Measurements from ENCODE around the gene ACP7.
"Not testable (repeated sequence)": the region's sequence is repeated elsewhere in the genome, so short reads cannot be mapped to it uniquely, and the experiment has no call there.

The ACP7 gene, protein sequence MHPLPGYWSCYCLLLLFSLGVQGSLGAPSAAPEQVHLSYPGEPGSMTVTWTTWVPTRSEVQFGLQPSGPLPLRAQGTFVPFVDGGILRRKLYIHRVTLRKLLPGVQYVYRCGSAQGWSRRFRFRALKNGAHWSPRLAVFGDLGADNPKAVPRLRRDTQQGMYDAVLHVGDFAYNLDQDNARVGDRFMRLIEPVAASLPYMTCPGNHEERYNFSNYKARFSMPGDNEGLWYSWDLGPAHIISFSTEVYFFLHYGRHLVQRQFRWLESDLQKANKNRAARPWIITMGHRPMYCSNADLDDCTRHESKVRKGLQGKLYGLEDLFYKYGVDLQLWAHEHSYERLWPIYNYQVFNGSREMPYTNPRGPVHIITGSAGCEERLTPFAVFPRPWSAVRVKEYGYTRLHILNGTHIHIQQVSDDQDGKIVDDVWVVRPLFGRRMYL

DNA sequence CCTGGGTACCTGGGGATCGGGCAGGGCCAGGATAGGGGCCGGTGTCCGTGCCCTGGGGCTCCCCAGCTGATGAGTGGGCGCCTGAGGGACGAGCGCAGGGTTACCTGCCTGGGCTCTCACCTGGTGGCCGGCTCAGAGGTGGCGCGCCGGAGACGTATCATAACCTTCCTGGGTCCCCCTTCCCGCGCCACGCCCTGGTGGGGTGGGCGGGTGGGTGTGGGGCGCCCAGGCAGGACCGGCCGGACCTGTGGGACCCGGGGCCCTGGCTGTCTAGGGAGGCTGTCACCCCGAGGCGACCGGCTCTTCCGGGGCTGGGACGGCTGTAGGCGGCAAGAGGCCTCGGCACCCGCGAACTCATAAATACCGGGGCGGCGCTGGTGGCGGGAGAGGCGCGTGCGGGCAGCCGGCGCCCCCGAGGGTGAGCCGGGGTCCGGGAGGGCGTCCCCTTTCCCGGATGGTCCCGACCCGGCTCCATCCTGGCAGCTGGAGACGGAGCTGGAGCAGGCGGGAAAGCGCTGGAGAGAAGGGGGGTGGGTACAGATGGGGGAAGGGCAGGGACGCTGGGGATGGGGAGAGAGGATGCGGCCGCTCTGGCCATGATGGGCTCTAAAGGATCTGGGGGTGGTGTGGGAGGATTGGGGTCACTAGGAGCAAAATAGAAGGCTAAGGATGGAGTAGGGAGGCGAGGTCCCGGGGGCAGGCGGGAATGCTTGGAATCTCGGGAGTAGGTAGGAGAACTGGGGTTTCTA, at the start of gene ACP7:
ACP7 (plus strand) TSS at position 386 of the 749 bp plus-strand sequence. CDS start 902 bp downstream, outside the sequence.
- DNase-seq (ENCODE audit: low read depth), result no peak

DNA sequence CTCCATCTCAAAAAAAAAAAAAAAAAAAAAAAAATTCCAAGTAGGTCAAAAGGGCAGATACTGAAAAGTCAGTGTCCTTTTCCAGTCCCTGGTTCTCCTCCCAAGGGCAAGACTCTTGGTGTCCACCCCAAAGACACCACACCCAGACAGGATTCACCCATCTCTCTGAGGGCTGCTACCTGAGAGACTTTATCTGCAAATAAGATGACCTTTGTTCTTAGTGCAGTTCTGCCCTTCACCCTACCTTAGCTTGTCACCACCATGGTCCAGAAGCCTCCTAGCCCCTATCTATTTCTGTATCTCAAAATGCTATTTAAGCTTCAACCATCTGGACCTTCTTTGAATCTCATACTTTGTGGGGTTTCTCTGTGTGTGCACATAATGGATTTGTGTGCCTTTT, 47.6 kb upstream of the ACP7 start:
- no peak for DNase-seq (ENCODE audit: low read depth)

DNA sequence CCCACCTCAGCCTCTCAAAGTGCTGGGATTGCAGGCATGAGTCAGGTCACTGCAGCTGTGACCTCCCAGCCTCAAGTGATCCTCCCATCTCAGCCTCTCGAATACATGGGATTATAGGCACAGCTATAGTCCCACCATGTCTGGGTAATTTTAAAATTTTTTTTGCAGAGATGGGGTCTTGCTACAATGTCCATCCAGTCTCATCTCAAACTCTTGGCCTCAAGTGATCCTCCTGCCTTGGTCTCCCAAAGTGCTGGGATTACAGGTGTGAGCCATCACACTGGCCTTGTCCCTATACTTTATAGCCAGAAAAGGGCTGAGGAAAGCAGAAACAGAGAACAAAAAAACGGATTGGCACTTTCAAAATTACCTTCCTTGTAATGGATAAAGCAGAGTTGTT, 47.0 kb upstream of the ACP7 start:
- no peak for DNase-seq (ENCODE audit: low read depth)

DNA sequence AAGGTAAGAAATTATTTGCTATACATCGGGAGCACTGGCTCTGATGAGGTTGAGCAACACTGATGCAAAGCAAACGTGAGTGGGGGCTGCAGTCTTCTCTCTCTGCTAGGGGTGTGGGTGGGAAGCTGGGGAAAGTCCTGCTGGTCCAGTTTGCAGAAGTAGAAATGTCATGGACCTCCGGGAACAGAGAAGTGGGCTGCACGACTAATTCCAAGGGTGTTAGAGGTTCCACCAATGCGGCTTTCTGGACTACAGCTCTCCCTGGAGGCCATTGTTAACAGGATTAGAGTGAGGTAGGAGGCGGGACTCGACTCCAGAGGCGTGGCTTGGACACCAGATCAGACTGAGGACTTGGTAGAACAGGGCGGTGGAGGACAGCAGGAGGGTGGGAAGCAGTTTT, 46.1 kb upstream of the ACP7 start:
- DNase-seq (ENCODE audit: low read depth), result peak; percentile 18

DNA sequence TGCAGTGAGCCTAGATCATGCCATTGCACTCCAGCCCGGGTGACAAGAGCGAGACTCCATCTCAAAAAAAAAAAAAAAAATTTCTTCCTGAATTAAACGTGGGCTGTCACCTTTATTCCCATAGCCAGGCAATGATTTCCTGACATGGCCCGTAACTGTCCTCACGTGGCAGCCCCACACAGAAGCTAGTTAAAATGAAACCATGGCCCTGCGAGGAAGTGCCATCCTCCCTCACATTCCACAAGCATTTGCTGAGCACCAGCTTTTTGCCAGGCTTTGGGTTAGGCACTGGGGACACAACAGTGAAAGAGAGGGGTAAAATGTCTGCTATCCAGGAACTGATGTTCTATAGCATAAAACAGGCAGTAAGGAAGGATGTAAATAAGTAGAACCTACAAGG, 38.7 kb upstream of the ACP7 start:
- no peak for DNase-seq (ENCODE audit: low read depth)

DNA sequence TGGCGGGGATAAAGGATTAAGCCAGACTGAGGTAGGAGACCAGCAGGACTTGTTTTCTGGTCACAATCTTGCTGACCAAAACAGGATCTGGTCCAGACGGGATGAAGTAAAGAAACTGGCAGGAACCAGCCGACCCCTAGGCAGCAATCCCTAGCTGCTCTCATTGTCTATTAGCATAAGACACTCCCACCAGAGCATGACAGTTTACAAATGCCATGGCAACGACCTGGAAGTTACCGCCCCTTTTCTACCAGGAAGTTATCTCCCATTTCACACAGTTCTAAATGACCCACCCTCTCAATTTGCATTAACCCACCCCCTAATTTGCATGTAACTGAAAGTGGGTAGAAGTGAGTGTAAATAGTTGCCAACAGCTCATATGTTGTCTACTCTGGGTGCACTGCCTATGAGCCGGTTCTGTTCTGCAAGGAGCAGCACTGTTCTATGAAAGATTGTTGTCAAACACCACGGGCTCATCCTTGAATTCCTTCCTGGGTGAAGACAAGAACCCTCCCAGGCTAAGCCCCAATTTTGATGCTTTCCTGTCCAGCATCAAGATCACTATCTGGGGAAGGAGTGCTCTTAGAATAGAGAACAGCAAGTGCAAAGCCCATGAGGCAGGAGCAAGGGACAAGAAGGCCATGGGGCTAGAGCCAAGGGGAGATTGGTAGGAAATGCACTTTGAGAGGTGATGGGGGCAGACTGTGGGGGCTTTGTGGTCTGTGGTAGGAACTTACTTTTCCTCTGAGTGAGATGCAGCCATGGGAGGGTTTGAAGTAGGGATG, 37.9 kb upstream of the ACP7 start:
- DNase-seq (ENCODE audit: low read depth), result no peak

DNA sequence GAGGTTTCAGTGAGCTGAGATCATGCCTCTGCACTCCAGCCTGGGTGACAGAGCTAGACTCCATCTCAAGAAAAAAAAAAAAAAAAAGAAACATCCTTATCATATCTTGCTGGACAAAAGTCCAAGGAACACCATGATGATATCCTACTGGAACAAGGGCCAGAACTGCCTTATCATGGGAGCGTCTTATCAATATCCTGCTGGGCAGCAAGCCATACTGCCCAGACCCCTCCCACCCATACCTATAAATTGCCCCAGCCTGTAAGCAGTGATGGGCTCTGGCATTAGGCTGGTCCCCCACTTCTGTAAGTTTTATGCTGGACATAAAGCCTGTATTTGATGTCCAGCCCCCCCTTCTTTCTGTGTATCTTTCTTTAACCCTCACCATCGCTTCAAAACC, 37.1 kb upstream of the ACP7 start:
- DNase-seq (ENCODE audit: low read depth), result no peak

DNA sequence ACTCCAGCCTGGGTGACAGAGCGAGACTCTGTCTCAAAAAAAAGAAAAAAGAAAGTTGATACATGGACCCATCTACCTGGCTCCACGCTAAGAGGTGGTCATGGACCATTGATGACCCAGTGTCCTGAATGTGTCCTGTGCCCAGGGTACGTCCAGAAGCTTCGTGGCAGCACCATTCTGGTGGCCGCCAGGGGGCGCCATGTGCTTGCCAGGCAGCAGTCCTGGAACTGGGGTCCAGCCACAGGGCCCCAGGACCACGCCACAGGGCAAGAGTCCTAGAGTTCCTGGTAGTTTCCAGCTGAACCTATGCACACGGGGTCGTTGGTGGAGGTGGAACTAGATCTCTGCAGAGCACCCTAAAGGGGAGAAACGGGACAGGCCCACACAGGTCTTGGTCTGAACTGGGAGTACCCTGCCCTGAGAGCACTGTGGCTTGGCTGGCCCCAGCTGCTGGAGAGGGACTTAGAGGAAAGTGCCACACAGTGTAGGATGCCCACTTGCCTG, 31.9 kb upstream of the ACP7 start:
- DNase-seq (ENCODE audit: low read depth), result peak; percentile 14

DNA sequence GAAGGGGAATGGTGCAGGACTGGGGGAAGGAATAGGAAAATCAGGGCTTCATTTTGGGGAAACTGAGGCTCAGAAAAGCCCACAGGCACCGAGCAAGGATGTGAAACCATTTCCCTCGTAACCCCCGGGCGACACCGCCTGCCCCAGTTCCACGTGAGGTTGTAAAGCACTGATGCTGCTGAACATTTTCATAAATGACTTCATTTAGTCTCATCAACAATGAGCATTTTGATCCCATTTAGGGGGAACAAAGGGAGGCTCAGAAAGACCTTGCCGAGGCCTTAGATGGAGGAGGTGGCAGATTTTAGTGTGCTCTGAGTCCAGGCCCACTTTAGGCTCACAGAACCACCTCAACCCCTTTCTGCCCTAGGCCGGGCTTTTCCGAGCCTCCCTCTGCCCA, 31.3 kb upstream of the ACP7 start:
- no peak for DNase-seq (ENCODE audit: low read depth)

DNA sequence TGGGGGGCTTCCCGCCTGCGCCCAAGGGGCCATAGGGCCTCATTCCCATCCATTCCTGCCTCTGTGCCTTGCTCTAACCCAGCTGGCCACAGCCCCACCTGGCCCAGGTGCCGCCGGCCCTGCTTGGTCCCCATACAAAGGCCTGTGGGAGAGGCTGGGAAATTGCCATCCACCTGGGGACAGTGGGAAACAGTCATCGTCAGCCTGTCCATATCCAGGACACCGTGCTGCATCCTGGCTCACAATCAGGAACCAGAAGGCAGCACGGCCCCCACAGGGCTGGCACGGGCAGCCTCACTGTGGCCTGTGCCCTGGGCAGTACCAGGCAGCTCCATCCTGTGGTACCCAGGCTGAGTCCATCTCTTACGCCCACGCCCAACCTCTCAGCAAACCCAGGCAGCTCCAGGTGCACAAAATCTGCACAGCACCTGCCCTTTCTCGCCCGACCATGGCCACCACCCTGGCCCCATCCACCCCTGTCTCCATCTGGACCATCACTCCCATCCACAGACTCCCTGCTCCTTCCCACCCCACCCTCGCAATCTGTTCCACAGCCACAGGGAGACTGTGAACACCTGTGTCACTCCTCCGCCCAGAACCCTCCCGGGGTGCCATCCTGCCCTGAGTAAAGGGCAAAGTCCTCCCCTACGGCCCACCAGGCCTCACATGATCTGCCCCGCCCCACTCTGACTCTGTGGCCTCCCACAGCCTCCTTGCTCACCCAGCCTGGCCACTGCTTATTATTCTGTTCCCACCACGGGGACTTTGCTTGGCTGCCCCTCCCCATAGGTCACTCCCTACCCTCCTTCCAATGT, 30.7 kb upstream of the ACP7 start:
- DNase-seq (ENCODE audit: low read depth), result no peak

DNA sequence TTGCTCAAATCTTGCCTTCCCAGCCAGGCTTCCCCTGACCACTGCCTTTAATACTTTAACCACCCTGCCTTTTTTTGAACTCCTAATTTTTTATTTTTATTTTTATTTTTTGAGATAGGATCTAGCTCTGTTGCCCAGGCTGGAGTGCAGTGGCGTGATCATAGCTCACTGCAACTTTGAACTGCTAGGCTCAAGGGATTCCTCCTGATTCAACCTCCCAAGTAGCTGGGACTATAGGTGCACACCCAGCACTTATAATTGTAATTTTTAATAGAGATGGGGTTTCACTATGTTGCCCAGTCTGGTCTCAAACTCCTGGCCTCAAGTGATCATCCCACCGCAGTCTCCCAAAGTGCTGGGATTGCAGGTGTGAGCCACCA, 30.1 kb upstream of the ACP7 start:
- DNase-seq (ENCODE audit: low read depth), result no peak

DNA sequence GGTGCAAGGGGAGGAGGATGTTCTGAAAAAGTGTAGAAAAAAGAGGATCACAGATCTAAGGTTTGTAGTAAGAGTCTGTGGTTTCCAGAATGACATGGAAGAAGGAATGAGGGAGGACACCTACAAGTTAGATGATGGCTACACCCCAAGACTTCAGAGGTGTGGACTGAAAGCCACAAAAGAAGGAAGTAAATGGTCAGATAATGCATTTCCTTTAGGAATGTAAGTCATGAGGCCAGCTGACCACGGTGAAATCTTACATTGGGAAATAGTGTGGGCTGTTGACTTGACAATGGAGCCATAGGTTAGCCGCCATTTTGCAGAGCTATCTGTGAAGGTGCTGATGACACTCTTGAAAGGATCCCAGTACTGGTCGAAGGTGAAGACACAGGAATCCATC, 26.6 kb upstream of the ACP7 start:
- no peak for DNase-seq (ENCODE audit: low read depth)

DNA sequence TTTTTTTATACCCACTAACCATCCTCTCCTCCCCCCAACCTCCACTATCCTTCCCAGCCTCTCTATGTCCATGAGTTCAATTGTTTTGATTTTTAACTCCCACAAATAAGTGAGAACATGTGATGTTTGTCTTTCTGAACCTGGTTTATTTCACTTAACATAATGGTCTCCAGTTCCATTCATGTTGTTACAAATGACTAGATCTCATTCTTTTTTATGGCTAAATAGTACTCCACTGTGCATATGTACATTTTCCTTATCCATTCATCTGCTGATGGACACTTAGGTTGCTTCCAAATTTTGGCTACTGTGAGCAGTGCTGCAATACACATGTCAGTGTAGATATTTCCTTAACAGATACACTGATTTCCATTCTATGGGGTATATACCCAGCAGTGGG, 24.9 kb upstream of the ACP7 start:
- no peak for DNase-seq (ENCODE audit: low read depth)

DNA sequence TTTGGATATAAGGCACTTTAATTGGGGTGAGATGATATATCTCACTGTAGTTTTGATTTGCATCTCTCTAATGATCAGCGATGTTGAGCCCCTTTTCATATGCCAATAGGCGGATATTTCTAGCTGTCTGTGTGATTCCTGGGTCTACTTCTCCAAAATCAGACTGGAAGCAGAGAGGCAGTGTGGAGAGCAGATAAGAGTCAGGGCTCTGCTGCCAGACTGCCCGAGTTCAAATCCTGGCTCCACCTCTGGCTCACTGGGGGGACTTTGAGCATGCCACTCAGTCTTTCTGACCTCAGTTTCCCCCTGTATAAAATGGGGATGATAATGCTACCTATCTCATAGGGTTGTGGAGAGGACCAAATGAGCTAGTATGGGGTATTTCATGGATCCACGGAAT, 24.0 kb upstream of the ACP7 start:
- DNase-seq (ENCODE audit: low read depth), result no peak

DNA sequence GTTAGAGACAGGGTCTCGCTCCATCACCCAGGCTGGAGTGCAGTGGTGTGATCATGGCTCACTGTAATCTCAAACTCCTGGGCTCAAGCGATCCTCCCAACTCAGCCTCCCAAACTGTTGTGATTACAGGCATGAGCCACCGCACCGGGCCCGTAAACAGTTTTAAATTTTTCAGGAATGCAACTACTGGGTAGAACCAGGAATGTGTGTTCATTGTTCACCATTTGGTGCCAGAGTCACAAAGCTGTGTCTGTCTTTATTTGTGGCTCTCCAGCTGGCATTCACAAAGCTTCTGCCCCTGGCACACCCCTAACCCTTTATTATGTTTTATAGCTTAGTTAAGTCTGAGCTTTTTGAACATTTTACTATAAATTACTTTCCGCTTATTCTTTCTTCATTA, 19.8 kb upstream of the ACP7 start:
- DNase-seq (ENCODE audit: low read depth), result no peak

DNA sequence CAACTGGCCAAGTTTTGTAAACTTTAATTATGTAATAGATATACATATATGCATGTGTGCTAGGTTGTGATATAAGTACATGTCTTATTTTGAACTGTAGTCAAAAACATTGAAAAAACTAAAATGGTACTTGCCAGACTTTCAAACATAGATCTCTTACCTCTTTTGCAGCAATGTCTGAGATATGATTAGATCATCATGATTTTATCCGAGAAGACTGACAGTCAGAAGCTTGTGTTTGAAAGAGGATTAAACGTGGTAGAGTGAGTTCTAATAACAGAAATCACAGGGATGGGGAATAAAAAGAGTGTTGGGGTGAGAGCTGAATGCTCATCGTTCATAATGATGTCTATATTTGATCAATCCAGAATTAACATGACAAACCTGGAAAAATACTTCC, 18.2 kb upstream of the ACP7 start:
- no peak for DNase-seq (ENCODE audit: low read depth)

DNA sequence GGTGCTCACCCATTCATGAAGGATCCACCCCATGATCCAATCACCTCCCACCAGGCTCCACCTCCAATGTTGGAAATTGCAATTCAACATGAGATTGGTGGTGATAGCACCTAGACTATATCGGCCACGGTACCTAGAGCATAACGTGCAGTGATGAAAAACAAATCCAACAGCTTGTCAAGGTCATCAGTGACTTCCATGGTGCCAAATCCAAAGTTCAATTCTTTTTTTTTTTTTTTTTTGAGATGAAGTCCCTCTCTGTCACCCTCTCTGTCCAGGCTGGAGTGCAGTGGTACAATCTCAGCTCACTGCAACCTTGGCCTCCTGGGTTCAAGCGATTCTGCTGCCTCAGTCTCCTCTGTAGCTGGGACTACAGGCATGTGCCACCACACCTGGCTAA, 17.1 kb upstream of the ACP7 start:
- no peak for DNase-seq (ENCODE audit: low read depth)

DNA sequence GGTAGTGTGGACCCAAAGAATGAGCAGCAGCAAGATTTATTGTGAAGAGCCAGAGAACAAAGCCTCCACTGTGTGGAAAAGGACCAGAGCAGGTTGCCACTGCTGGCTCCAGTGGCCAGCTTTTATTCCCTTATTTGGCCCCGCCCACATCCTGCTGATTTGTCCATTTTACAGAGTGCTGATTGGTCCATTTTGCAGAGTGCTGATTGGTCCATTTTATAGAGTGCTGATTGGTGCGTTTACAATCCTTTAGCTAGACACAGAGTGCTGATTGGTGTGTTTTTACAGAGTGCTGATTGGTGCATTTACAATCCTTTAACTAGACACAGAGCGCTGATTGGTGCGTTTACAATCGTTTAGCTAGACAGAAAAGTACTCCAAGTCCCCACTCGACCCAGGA, 15.9 kb upstream of the ACP7 start:
- not testable (repeated sequence) for DNase-seq (ENCODE audit: low read depth)

DNA sequence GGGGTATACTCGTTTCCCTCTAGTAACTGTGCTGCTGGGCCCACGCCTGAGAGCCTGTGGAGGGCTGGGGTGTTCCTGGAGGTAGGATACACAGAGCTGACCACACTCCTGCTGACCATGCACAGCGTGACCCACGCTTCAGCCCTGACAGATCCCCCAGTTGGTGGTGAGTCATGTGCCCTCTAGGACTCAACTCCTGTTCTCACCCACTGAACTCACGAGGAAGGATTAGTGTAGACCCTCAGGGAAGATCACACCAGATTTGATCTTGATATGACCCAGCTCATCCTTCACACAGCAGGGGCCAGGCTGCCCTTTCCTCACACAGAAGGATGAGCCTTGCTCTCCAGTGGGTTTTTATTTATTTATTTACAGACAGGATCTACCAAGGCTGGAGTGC, 13.3 kb upstream of the ACP7 start:
- DNase-seq (ENCODE audit: low read depth), result no peak

DNA sequence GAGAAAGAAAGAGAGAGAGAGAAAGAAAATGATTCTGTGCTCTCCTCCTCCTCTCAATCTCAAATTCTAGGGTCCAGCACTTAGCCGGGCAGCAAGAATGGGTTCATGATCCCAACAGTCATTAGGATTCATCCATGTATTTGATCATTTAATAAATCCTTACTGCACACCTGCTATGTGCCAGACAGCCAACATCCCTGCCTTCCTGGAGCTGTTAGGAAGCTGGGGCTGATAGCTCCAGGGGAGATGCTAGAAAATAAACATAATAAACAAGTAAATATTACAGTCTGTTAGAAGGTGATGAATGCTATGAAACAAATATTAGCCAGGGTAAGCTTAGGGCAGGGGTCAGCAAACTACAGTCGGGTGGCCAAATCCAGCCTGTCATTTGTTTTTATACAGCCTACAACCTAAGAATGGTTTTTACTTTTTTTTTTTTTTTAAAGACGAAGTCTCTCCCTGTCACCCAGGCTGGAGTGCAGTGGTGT, 9.9 kb upstream of the ACP7 start:
- no peak for DNase-seq (ENCODE audit: low read depth)

DNA sequence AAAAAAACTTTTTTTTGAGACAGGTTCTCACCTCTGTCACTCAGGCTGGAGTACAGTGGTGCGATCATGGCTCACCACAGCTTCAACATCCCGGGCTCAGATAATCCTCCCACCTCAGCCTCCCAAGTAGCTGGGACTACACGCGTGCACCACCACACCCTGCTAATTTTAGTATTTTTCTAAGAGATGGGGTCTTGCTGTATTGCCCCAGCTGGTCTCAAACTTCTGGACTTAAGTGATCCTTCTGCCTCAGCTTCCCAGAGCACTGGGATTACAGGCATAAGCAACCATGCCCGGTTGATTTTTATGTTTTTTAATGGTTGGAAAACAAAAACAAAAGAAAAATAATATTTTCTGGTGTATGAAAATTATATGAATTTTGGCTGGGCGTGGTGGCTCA, 9.2 kb upstream of the ACP7 start:
- DNase-seq (ENCODE audit: low read depth), result no peak

DNA sequence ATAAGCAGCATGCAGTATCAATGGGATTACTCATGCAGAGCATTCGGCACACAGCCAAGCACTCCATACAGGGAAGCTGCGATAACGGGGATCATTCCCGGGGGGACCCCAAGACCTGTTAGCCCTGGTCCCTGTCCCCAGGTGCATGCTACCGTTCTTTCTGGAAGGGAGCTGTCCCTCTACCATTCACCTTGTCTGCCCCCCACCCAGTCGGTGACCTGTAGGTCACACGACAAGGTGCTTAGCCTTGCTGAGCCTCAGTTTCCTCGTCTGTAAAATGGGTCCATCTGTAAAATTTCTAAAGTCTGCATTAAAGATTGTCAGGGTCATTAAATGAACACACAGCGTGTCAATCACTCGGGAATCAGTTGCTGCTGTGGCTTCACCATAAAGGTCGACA, 6.8 kb upstream of the ACP7 start:
- DNase-seq (ENCODE audit: low read depth), result no peak
